ENCODE measurements around the gene IQCH. TPM values are rescaled to one million over a fixed set of nuclear protein-coding genes. Genes with fewer than 3 reads are reported as not detected.

IQCH gene
- total RNA-seq, 1 donor from 2014 or later = 1.5 TPM

DNA sequence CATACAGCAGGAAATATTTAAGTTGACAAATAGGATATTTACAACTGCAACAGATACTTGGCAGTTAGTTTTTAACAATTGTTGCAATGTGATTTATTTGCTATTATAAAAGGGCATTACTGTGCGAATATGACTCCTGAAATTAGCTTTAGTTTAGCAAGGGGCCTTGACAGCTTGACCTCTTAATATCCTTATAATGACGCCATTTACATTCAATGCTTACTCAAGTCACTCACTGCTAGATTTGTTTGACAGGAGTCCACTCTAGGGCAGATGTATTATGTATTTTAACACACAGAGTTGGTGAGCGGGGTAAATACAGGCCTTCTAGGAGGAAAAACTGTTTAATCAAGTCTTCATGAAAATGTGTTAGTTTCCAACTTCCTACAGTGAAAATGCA is 208.3 kb downstream of the IQCH start:
- Histone ChIP-seq H3K36me3 (no peaks in the 10 kb centered on the region), H3K27ac (no peak overlapping the region), H3K4me3 (no peak overlapping the region), H3K4me1 (no peaks in the 10 kb centered on the region), H3K27me3 (no peaks in the 10 kb centered on the region), H3K9me3 (no peaks in the 10 kb centered on the region)
- TF ChIP-seq POLR2AphosphoS5 (IDR thresholded peaks at IDR 0.05; ENCODE audit: insufficient read depth in 1 of 2, low read depth in 1 of 2) (no peak), POLR2A (IDR thresholded peaks at IDR 0.05) (no peak)
- TF ChIP-seq, protein P1, sequence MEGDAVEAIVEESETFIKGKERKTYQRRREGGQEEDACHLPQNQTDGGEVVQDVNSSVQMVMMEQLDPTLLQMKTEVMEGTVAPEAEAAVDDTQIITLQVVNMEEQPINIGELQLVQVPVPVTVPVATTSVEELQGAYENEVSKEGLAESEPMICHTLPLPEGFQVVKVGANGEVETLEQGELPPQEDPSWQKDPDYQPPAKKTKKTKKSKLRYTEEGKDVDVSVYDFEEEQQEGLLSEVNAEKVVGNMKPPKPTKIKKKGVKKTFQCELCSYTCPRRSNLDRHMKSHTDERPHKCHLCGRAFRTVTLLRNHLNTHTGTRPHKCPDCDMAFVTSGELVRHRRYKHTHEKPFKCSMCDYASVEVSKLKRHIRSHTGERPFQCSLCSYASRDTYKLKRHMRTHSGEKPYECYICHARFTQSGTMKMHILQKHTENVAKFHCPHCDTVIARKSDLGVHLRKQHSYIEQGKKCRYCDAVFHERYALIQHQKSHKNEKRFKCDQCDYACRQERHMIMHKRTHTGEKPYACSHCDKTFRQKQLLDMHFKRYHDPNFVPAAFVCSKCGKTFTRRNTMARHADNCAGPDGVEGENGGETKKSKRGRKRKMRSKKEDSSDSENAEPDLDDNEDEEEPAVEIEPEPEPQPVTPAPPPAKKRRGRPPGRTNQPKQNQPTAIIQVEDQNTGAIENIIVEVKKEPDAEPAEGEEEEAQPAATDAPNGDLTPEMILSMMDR (IDR thresholded peaks at IDR 0.05) = no peak
- intact Hi-C loops (cut with DNase I) = no loop called here
- DNase-seq (ENCODE audit: extremely low spot score in 2 of 2) = no peak

DNA sequence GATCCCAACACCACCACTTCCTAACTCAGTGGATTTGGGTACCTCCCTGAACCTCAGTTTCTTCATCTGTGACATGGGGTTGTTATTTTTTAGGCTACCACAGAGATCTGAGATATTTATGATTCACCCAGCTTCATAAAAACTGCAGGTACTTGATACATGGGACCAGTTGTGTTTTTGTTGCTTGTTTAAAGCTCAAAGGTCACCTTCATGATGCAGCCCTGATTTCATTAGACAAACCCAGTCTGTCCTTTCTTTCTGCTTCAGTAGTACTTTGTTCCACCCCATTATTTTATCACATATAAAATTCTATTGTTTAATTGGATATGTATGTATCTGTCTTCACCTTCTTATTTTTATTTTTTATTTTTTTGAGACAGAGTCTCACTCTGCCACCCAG is 208.9 kb downstream of the IQCH start:
- Histone ChIP-seq H3K9me3 (no peaks in the 10 kb centered on the region), H3K27me3 (no peaks in the 10 kb centered on the region), H3K36me3 (no peaks in the 10 kb centered on the region), H3K4me3 (no peak overlapping the region), H3K4me1 (peaks cover 1% of the 10 kb centered on the region), H3K27ac (no peak overlapping the region)
- DNase-seq (ENCODE audit: extremely low spot score in 2 of 2) = no peak
- TF ChIP-seq POLR2A (IDR thresholded peaks at IDR 0.05) (no peak), POLR2AphosphoS5 (IDR thresholded peaks at IDR 0.05; ENCODE audit: insufficient read depth in 1 of 2, low read depth in 1 of 2) (no peak)
- TF ChIP-seq, protein P1 (IDR thresholded peaks at IDR 0.05) = no peak
- intact Hi-C loops (cut with DNase I) = no loop called here

DNA sequence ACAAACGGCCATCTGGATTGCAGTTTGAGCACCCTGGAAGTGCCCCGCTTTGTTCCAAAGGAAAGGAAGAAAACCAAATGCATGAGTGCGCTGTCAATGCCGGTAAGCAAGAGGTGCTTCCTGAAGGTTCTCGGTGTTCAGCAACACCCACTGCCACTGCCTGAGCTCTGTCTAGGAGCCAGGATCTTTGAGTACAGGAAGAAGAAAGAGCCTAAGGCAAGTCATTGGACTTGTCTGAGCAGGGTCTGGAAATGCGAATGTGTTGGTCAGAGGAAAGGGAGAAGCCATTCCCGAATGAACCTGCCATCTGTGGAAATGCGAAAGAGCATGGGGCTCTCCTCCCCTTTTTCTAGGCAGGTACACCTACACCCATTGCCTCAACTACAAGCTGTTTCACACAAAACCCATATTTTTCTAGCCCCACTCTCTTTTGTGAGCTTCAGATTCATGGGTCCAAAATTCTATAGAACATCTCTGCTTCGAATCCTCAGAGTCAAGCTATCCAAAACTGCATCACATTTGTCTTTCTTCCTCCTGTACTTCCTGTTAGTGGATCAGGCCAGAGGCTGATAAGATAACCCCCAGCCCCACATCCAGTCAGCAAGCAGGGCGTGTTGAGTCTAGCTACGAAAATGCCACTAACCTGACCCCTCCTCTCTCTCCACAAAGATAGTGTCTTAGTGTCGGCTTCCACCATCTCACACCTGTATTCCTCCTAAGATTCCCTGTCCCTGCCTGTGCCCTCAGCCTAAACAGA is 210.8 kb downstream of the IQCH start:
- H3K36me3 ChIP-seq = no peaks in the 10 kb centered on the region
- TF ChIP-seq POLR2AphosphoS5 (IDR thresholded peaks at IDR 0.05; ENCODE audit: insufficient read depth in 1 of 2, low read depth in 1 of 2) (no peak), POLR2A (IDR thresholded peaks at IDR 0.05) (no peak)
- TF ChIP-seq, protein P1 (IDR thresholded peaks at IDR 0.05) = no peak
- no peak overlapping the region for H3K27ac ChIP-seq
- intact Hi-C loops (cut with DNase I) = no loop called here
- no peaks in the 10 kb centered on the region for H3K27me3 ChIP-seq
- no peaks in the 10 kb centered on the region for H3K9me3 ChIP-seq
- peaks cover 5% of the 10 kb centered on the region for H3K4me1 ChIP-seq
- DNase-seq (ENCODE audit: extremely low spot score in 2 of 2) = no peak
- no peak overlapping the region for H3K4me3 ChIP-seq

DNA sequence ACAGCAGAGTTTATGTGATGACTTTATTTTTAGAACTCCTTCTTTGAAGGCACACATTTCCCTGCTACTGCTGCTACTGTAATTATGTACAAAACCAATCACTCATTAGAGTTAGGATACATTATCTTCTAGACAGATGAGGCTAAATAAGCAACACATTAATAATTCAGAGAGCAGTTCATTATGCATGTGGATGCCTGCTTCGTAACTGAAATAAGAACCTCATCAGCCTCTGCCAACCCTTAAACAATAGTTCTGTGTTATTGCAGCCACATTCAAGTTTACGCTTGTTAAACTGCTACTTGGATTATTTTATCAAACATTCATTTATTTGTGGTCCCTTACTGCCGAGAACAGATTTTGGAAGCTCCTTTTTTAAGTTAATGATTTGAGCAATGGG is 213.8 kb downstream of the IQCH start:
- H3K27me3 ChIP-seq = no peaks in the 10 kb centered on the region
- intact Hi-C loops (cut with DNase I) = no loop called here
- H3K9me3 ChIP-seq = no peaks in the 10 kb centered on the region
- peaks cover 5% of the 10 kb centered on the region for H3K4me1 ChIP-seq
- no peak overlapping the region for H3K4me3 ChIP-seq
- H3K36me3 ChIP-seq = no peaks in the 10 kb centered on the region
- TF ChIP-seq, protein P1 (IDR thresholded peaks at IDR 0.05) = no peak
- TF ChIP-seq POLR2AphosphoS5 (IDR thresholded peaks at IDR 0.05; ENCODE audit: insufficient read depth in 1 of 2, low read depth in 1 of 2) (no peak), POLR2A (IDR thresholded peaks at IDR 0.05) (no peak)
- DNase-seq (ENCODE audit: extremely low spot score in 2 of 2) = no peak
- no peak overlapping the region for H3K27ac ChIP-seq

DNA sequence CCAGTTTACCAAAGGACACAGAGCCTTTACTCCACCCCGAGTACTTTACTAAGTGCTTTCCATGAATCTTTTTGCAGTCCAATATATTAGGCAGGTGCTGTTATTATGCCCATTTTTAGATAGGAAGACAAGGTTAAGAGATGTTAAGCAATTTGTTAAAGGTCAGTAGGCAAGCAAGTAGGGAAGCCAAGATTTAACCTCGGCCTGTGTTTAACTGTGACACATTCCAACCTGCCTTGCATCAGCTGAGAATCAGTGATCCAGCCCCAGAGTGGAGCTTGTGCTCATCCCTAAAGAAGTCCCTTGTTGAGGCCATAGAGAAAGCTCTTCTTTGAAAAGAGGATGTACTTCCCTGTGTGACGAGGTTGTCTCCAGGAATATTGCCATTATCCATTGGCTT is 215.1 kb downstream of the IQCH start:
- DNase-seq (ENCODE audit: extremely low spot score in 2 of 2) = no peak
- no peak for TF ChIP-seq POLR2AphosphoS5 (IDR thresholded peaks at IDR 0.05; ENCODE audit: insufficient read depth in 1 of 2, low read depth in 1 of 2)
- TF ChIP-seq, protein P1 (IDR thresholded peaks at IDR 0.05) = no peak
- TF ChIP-seq POLR2A (IDR thresholded peaks at IDR 0.05) = no peak
- intact Hi-C loops (cut with DNase I) = no loop called here
- no peak overlapping the region for H3K4me3 ChIP-seq
- no peak overlapping the region for H3K27ac ChIP-seq
- H3K9me3 ChIP-seq = no peaks in the 10 kb centered on the region
- peaks cover 5% of the 10 kb centered on the region for H3K4me1 ChIP-seq
- H3K36me3 ChIP-seq = no peaks in the 10 kb centered on the region
- H3K27me3 ChIP-seq = no peaks in the 10 kb centered on the region

Data from vagina (tissue), 2 donors.